Measurements from ENCODE around the gene GM2A.
A peak's percentile ranks its signal among the peaks of the same experiment; 100 is the strongest.
"Not testable (repeated sequence)": the region's sequence is repeated elsewhere in the genome, so short reads cannot be mapped to it uniquely, and the experiment has no call there.

Gene GM2A

DNA sequence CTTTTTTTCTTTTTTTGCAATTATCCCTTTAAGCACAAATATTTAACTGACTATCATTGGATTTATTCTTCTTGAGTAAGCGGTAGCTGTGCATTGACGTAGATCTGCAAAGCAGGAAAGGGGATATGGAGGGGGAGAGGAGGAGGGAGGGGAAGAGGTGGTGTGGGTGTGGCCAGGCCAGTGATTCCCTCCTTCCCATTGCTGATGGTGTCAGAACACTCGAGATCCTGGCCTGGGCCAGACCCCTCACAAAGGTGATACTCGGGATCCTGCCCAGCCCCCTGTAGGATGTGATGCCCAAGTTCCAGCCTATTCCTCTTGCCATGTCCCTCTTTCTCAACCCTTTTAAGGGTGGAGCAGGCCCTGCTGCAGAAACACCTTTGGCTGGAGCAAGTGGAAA, 40.6 kb downstream of the GM2A start:
- no peak for DNase-seq (ENCODE audit: low read depth)

GRCh38 chr5:151295138-151295537, 42.2 kb downstream of the GM2A start:
- DNase-seq (ENCODE audit: low read depth), result no peak

GRCh38 chr5:151295791-151296477, 42.9 kb downstream of the GM2A start:
- DNase-seq (ENCODE audit: low read depth), result no peak

- DNase-seq (ENCODE audit: low read depth), result no peak
Measured at GRCh38 chr5:151296478-151296830, 43.5 kb downstream of the GM2A start.

GRCh38 chr5:151296974-151297373, 44.0 kb downstream of the GM2A start:
- DNase-seq (ENCODE audit: low read depth), result no peak

GRCh38 chr5:151298063-151298855, 45.3 kb downstream of the GM2A start:
- DNase-seq (ENCODE audit: low read depth), result no peak

DNA sequence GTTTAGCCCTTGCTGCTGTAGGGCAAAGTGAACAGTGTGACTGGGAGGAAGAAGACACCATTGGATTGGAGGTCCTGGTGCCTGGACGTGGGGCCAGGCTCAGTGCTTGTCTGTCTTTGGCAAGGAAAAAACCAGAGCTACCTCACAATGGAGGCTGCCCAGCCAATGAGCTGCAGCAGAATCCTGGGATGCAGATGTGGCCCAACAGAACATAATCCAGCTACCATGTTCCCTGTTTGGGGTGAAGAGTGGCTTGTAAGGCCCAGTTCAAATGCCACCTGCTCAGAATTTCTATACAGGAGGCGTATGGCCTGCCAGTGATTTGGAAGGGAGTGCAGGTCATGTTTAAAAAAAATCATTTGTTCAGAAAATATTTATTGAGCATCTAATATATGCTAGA, 50.7 kb downstream of the GM2A start, which contains the start of gene SLC36A3:
TSS of gene SLC36A3 (minus strand) at position 101 of the 400 bp plus-strand sequence. CDS start 412 bp downstream, outside the sequence.
- DNase-seq (ENCODE audit: low read depth), result no peak

DNA sequence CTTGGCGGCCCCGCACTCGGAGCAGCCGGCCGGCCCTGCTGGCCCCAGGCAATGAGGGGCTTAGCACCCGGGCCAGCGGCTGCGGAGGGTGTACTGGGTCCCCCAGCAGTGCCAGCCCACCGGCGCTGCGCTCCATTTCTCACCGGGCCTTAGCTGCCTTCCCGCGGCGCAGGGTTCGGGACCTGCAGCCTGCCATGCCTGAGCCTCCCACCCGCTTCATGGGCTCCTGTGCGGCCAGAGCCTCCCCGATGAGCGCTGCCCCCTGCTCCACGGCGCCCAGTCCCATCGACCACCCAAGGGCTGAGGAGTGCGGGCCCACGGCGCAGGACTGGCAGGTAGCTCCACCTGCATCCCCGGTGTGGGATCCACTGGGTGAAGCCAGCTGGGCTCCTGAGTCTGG, 56.3 kb downstream of the GM2A start:
- not testable (repeated sequence) for DNase-seq (ENCODE audit: low read depth)

GRCh38 chr5:151309821-151310220, 56.8 kb downstream of the GM2A start:
- DNase-seq (ENCODE audit: low read depth), result not testable (repeated sequence)

GRCh38 chr5:151310932-151311331, 57.9 kb downstream of the GM2A start:
- DNase-seq (ENCODE audit: low read depth), result no peak

GRCh38 chr5:151312756-151313324, 59.9 kb downstream of the GM2A start:
- DNase-seq (ENCODE audit: low read depth), result no peak

- no peak for DNase-seq (ENCODE audit: low read depth)
Measured at GRCh38 chr5:151313357-151313756, 60.4 kb downstream of the GM2A start.

DNA sequence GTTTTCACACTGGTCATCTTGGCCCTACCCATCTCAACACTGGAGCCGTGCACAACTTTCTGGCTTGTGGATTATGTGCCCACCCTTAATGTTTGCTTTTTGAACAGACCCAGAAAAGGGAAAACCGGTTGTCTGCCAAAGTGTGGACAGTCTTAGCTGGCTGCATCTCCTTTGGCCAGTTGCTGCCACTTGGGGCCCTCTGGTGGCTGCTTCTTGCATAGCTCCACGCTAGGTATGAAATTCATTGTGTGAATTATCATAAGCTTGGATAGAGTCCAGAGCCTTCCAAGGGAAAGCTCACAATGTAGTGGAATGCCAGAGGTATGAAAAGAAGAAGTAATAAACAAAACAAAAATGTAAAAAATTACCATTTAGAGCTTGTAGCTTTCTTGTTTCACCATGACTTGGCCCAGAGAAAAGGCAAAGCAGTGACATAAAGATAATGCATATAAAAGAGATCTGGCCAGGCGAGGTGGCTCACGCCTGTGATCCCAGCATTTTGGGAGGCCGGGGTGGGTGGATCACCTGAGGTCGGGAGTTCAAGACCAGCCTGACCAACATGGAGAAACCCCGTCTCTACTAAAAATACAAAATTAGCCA, 63.1 kb downstream of the GM2A start:
- DNase-seq (ENCODE audit: low read depth), result peak; percentile 24

GRCh38 chr5:151317871-151318270, 64.9 kb downstream of the GM2A start:
- DNase-seq (ENCODE audit: low read depth), result no peak

DNA sequence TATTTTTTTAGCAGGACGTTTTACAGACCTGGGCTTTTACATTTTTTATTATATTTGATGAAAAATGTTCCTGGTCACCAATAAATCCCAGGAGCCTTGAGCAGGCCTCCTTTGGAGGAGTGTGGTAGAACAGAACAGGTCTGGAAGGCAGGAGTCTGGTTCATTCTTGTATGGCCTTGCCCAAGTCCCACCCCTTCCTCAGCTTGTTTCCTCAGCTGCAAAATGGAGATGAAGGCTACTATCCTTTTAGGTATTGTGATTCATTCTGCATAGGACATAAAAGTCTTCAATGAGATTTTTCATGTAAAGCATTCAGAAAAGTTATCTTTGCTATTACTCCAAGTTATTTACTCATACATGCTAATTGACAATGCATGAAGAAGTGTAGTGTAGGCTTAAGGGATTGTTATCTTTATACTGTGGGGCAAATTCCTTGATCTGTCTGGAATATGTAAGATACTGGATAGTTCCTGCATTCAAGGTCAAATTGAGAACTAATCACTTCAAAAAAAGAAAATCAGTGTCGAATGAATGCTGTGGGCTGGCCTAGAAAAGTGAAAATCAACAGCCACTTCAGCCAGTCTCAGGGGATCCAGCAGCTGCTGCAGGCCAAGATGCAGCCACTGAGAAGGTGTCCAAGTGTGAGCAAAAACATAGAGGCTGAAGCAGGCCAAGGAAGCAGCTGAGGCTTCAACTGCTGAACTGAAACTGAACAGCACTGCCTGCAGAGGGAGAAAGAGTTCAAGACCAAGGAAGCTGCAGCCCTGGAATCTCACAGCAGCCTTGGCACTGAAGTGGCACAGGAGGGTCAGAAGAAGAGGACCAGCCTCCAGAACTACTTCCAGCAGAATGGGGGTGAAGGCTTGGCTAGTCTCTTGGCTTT, 66.1 kb downstream of the GM2A start:
- DNase-seq (ENCODE audit: low read depth), result no peak

Data from non-pigmented ciliary epithelial cell (primary cell).